IMR-90 (cell line): ENCODE measurements around the gene CATSPER1. TPM values are rescaled to one million over a fixed set of nuclear protein-coding genes. Genes with fewer than 3 reads are reported as not detected.

Source experiments
- FOS ChIP-seq: fragments of 150-350 bp; IDR thresholded peaks from 2 replicates; pipeline ENCODE4 v1.6.1; 2016; ENCODE audit warnings: low read depth, low read length
- MAFK ChIP-seq: IDR thresholded peaks from 2 replicates; pipeline ENCODE4 v1.6.1; 2012; ENCODE audit warnings: low read depth, low read length, improper control_type of control experiment
- NFE2L2 ChIP-seq: fragments of 150-350 bp; IDR thresholded peaks from 2 replicates; pipeline ENCODE4 v1.6.1; 2016; ENCODE audit warnings: low read depth, mild to moderate bottlenecking, low read length
- RAD21 ChIP-seq: IDR thresholded peaks from 2 replicates; pipeline ENCODE4 v1.6.1; 2012; ENCODE audit warnings: low read length, improper control_type of control experiment
- RFX5 ChIP-seq: IDR thresholded peaks from 2 replicates; pipeline ENCODE4 v1.8.0; 2012; ENCODE audit warnings: low read depth, mild to moderate bottlenecking, low read length, moderate library complexity
- SMC3 ChIP-seq: fragments of 150-350 bp; IDR thresholded peaks from 2 replicates; pipeline ENCODE4 v1.6.1; 2016; ENCODE audit warnings: low read depth, mild to moderate bottlenecking, antibody characterized with exemption, low read length, moderate library complexity
- polyA plus RNA-seq, 3 experiments: library from polyadenylated mRNA; depleted of rRNA; stranded (reverse); fragments of >200 nt; gene quantifications; 2 replicates each; pipeline ENCODE4 v1.2.3, GENCODE V29; 2012; ENCODE audit warnings: low replicate concordance in 1 of 3
- total RNA-seq: library from RNA; depleted of rRNA; stranded (reverse); fragments of >200 nt; gene quantifications from 2 replicates; pipeline ENCODE4 v1.2.3, GENCODE V29; 2012

The CATSPER1 gene
- total and polyA plus RNA-seq, 2 of the 4 experiments (the other 2 are of a cell fraction), result 0.18 to 0.91 TPM

- TF ChIP-seq RFX5 (no peak), SMC3 (no peak), NFE2L2 (no peak), MAFK (no peak), RAD21 (no peak), FOS (no peak)
These were observed 44.1 kb downstream of the CATSPER1 start (continued) for GRCh38 chr11:65981972-65982823.
